AML-193 (cell line): Measurements from ENCODE around the gene DCDC2.
"Not testable (repeated sequence)": the region's sequence is repeated elsewhere in the genome, so short reads cannot be mapped to it uniquely, and the experiment has no call there.

ENCODE experiments used
- DNase-seq, 2 experiments: peaks; one replicate each; lab custom pipeline; 2025; lab: John Stamatoyannopoulos, UW

Gene DCDC2

DNA sequence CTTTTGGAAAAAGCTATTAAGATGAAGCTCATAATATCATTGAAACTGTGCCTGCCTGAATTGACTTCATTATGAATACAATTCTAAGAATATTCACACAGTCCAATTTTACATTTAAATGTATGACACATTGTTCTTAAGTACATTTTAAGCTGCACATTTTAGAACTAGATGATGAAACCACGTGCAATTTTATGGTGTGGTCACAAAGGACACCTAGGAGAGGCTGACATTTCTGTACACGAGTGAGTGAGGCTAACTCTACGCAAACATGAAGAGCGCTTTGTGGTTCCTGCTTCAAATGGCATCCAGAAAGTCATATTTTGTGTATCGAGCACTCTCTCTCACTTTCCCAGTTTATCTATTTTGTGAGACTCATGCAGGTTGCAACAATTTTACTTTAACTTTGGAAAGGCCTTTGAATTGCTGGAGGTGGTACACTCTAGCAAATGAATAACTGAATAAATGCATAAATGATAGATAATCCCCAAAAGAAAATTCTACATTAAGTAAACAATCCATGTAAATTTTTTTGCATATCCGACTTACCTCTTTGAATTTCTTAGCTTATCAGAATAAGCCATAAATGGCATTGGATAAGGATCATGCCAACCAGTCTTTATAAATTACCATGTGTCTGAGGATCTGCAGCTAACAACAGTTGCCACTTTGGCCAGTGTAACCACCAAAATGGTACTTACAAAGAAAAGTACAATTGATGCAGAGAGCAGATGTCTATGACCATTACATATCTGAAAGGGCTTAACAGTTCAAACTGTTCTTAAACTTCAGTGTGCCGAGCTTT is 134.5 kb downstream of the DCDC2 start:
- no peak for DNase-seq

DNA sequence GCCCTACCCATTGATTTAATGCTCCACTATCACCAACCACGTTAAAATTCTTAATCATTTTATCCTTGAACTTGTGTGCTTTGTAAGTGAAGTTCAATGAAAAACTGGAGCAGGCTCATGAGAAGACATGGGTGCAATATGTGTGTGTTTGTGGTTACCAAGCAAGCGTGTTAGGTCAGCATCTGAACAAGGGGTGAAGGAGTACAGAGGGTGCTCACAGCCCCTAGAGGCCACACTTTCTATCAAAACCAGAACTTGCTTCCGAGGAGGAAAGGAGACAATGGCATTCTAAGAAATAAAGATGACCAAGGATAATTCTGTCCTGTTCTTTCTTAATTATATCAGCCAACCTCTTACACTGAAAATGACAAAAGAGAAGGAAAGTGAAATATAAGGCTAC is 138.2 kb downstream of the DCDC2 start:
- no peak for DNase-seq

DNA sequence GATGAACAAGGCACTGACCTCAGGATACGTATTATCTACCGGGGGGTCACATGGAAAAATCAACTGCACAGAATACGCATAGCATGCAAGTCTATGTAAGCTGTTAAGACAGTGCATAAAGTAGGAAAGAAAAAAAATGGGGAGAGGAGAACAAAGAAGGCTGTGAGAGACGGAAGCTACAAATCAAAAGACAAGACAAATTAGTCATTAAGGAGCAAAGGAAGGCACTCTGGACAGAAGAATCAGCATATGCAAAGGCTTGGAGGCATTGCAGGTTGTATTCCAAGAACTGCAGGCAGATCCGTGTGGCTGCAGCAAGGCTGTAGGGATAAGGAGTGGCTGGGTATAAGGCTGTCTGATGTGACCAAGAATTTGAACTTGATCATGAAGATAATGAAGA is 142.9 kb downstream of the DCDC2 start:
- no peak for DNase-seq

DNA sequence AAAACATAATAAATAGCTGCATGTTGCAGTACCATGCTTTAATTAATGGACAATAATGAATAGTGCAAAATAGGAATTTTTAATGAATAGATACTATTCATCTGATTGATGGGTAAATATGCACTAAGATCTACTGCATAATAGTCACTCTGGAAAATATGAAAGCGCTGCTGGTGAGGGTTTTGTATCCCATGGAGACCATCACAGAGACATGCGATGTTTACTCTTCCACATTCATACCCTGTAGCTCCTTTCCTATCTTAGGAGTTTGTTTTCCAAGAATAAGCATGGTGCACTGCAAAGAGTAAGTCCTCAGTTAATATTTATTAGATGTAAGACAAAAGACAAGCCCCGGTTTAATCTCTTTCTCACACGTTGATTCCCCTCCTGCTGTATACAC is 150.4 kb downstream of the DCDC2 start:
- DNase-seq: no peak

DNA sequence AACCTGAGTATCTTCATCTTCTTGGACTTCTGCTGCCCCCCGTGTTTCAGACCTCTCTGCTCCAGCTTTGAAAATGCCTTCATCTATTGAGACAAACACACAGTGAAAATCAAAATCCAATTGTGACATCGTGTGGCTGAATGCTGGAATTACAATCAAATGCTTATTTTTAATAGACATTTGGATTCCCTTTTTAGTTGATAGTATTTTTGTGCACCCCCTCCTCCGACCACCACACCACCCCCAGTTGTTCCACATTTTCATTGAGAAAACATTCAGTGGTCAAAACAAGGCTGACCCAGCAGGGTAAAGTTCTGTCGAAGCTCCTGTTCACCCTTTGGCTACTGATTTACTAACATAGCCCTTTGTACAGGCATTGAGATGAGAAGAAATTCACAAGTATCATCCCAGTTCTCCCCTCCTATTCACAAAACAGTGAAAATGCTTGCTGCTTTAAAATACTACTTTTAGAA is 152.8 kb downstream of the DCDC2 start:
- DNase-seq: peak; percentile 38 to 41

DNA sequence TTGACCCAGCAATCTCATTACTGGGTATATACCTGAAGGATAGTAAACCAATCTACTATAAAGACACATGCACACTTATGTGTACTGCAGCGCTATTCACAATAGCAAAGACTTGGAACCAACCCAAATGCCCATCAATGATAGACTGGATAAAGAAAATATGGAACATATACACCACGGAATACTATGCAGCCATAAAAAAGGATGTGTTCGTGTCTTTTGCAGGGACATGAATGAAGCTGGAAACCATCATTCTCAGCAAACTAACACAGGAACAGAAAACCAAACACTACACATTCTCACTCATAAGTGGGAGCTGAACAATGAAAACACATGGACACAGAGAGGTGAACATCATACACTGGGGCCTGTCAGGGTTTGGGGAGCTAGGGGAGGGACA is 153.7 kb downstream of the DCDC2 start:
- not testable (repeated sequence) for DNase-seq

DNA sequence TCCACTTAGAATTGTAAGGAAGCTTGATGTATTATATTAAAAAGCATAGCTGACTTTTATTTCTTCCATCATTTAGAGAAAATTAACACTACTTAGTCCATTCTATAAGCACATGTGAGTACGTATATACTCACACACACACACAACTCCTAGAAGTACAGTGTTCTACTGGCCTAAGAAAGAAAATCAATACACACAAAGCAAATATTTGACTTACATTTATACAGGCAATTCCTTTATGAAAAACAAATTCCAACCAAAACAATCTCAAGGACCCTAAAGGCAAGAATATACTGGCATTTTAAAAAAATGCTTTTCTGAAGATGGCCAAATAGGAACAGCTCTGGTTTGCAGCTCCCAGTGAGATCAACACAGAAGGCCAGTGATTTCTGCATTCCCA is 160.0 kb downstream of the DCDC2 start:
- DNase-seq: no peak

DNA sequence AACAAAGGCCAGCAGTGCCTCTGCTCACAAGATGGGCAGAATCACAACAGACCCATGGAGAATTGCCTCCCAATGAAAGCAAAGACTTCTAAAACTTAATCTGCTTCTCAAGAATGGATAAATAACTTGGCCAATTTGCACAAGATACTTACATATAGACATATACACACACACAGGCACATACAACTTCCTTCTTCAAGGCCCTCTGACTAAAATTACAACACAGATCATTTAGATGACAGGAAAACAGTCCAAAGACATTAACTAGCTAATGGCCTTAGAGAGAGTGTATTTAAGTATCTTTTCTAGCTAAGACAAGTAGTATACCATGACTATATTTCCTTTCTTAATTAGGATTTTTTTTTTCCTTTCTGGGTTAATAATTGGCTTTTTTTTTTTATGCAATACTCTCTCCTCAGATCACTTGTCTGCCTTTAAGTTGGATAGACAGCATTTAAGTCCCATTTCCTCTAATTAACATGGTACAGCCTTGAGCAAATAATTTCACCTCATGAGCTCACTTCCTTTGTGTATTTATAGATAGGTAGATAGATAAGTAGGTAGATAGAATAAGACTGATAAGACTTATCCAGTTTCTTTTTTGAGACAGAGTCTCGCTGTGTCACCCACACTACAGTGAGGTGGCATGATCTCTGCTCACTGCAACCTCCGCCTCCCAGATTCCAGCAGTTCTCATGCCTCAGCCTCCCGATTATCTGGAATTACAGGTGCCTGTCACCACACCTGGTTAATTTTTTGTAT is 161.8 kb downstream of the DCDC2 start:
- DNase-seq: no peak

DNA sequence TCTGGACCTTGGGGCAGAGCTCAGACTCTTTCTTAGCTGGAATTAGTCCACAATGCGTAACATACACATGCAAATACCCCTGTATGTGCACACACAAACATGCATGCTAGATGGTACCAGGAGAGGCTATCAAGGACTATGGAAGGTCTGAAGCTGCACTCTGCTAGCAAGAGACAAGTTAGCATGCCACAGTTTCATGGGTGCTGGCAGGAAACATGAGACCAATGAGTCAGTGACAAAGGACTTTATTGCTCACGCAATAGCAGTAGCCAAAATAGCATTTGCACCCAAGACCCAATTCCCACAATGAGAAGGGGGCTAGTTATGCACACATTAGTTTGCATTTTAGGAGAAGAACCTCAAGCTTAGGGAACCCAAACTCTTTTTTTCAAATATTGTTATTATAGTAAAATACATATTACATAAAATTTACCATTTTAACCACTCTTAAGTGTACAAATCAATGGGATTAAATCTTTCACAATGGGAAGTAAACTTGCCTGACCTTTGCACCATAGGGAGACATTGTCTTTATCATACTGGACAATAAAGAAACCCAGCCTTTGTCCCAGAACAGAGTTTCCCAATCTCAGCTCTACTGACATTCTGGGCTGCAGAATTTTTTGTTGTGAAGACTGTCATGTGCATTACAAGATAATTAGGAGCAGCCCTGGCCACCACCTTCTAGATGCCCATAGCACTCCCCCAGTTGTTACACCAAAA is 162.7 kb downstream of the DCDC2 start:
- DNase-seq: no peak

DNA sequence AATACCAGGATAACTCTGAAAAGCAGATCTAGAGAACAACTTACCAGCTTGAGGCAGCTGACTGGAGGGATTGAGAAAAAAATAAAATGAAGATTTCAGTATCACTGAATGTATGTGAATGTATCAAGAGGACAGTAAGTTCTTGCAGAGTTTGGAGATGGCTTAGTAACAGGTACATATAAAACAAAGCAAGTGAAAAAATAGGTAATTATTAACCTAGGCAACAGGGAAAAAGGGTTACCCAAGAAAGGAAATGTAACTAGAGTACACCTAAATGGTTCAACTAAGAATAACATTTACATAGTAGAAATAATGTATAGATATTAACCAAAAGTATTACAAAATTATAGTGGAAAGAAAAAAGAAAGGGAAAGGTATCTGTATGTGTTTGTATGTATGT is 164.5 kb downstream of the DCDC2 start:
- no peak for DNase-seq

DNA sequence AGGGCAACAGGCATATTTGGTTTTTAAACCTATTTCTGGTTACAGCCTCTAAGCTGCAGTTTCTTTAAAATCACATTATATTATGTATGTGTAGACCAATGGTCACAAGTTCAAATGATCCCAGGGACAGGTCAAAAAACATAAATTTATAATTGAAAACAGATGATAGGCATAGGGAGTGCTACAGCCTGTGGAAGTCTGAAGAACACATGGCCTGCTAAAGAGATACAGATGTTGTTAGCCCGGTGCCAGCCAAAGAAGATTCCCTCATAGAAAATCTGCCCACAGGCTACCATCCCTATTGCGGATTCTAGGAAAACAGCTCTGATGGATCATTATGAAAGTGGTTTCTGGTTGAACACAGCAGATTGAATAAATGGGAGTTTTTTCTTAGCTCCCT is 166.5 kb downstream of the DCDC2 start:
- no peak for DNase-seq

DNA sequence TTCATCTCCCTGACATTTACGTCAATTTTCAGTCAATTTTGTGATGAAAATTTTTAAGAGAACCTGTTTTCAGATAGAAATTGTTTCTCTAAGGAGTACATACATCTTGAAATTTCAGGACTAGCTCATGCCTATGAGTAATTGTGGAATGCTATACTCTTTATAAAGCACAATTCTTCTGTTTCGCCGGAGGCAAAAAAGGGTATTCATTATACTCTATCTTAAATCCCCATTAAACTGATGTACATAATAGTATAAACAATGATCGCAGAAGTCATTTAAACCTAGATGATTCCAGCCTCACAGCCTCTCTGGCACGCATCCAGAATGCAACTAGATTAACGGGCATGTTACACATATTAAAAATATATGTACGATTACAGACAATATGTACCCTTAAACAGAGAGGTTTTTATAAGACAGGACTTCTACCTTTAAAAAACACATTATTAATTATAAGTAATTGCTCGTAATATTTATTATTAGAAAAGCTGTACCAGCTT is 169.2 kb downstream of the DCDC2 start:
- no peak for DNase-seq

DNA sequence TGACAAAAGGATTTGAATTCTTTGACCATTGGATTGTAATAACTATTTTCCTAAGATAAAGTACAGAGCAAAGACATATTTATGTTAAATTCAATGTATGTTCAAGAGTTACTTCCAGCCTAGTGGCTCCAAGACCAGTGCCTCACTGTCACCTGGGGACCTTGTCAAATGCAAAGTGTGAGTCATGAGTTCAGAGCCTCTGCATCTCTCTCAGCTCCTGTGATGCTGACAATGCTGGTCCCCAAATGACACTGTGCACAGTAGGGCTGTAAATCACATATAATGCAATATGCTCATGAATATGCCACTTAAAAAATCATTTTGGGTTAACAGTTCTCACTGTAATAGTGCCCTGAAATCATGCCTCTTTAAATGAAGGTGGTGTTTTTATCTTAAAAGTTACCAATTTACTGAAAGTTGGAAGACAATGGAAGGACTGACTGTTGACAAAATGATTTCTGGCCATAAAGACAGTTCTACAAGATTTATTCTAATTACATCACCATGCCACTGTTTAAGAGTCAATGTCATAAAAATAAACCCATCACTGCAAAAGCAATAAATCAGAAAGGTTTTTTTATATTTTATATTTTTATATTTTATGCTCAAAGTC is 169.8 kb downstream of the DCDC2 start:
- DNase-seq: no peak

DNA sequence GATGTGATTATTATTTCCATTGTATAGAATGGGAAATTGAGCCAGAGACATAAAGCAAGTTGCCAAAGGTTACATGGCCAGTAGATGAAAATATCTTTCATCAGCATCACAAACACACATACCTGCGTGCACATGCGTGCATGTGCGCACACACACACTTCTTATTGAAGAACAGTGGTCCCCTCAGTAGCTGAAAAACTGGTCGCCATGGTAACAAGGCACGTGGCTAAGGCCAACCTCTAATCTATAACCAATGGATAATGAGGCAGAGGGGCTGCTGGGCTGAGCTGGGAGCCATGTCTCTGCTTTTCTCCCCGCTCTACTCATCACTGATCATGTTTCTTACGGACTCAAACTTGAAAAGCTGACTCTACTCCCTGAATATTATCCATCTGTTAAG is 171.5 kb downstream of the DCDC2 start:
- DNase-seq: no peak

DNA sequence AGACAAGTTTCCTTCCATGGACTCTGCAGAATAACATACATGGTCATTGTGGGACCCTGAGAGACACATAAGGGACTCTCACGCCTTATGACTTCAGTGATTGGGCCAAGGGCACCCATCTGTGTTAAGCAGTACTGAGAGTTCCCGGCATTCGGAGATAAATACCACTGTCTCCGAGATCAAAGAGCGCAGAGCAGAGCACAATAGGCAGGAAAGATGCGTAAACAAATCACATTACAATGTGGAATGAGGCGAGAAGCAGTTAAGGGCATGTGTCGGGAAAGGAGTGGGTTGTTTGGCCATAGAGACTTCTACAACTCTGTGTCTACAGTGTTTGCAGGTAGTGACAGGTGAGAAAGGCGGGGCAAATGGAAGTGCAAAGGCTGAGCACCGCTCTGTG is 174.3 kb downstream of the DCDC2 start:
- no peak for DNase-seq

DNA sequence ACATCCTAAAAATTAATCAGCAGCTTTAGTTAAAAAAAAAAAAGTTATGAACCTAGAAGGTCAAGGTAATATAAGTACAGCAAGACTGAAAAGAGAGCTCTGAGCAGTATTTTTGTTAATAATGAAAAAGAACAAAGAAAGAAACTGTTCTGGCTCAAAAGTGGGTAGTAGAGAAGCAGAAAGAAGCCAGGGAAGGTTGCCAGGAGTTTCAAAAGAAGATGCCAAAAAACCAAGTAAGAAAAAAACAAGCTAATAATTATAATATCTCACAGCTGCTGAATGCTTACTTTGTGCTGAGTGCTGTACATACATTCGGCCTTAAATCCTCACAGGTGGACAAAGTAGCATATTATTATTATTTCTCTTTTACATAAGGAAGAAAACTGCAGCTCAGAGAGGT is 200.0 kb downstream of the DCDC2 start:
- DNase-seq: no peak

DNA sequence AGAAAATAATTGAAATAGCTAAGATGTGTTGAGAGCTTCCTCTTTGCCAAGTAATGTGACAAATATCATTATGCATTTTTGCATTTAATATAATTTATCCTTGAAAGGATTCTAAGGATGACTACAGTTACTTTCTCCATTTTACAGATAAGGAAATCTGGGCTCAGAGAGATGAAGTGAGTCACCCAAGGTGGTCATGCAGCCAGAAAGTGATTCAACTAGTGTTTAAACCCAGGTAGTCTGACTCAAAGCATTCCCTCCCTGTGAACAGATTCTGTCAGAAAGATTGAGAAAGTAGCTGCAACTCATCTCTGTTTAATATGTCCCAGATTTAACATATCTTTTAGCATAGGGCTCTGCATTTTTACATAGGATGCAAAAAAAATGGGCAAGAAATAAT is 203.7 kb downstream of the DCDC2 start:
- no peak for DNase-seq

DNA sequence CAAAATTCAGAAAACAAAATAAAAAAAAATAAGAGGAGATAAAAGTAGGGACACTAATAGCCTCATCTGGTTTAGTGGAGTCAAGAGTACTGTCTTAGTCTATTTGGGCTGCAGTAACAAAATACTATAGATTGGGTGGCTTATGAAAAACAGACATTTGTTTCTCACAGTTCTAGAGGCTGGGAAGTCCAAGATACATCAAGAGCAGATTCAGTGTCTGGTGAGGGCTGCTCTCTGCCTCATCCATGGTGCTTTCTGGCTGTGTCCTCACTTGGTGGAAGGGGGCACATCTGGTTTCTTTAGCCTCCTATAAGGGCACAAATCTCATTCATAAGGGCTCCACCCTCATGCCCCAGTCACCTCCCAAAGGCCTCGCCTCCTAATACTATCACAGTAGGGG is 205.8 kb downstream of the DCDC2 start:
- no peak for DNase-seq

DNA sequence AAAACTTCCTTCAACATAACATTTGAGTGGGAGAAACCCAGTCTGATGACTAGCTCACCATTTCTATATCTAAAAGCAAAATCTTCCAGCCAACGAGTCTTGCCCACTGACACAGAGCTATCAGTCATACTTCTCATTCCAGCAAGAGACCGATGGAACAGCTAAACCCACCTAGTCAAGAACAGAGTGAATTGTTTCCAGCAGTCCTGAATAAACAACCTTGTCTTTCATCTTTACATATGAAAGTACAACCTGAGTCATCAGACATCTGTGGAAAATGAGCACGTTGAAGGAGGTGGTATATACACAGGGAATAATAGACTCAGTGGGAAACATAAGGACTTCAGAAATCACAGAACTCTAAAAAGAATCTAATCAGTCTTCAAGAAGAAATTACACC is 208.0 kb downstream of the DCDC2 start:
- no peak for DNase-seq

DNA sequence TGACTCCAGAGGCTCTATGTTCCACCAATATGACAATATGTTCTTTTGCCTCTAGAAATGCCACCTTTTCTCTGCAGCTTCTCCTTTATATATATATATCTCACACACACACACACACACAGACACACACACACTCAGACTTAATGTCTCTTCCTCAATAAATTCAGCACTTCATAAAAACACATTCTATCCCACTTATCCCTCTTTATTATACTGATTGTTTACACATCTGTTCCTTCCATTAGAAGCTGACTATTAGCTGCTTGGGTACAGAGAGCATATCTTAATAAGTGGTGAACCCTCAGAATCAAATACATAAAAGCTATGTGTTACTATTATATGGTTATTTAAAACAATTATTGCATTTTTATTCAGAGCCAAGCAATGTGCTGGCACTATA is 208.6 kb downstream of the DCDC2 start:
- no peak for DNase-seq

DNA sequence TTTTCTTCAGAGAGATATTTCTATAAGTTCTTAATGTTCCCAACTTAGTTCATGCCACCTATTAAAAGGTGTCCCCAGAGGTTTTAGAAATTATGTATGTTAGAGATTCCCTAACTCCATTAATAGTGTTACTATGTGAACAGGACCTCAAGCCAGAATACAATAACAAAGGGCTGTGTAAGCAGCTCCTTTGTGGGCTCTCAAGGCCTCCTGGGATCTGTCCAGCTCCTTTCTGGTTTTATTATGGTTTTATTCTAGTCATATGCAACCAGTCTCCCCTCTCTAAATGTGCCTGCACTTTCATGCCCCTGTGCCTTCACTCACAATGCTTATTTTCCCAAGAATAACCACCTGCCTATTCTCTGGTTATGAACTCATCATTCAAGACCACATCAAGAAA is 209.2 kb downstream of the DCDC2 start:
- DNase-seq: no peak

DNA sequence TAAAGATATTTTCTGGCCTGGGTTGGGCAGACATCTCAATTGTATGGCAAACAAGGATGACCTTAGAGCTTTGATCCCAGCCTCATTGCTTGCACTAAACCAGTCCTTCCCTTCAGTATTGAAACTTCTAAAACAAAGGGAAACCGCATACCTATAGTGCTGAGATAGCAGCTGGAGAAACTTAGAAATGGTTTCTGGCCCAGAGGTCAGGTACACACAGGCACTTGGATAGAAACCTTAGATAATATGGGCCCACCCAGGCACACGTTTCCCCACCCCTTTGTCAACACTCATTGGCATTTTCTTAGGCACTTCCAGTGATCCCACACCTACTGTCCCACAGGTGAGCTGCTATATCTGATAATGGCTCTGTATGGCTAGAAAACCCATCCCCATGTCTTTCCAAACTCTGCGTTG is 209.7 kb downstream of the DCDC2 start:
- no peak for DNase-seq
